Measurements from ENCODE around the gene PNPLA8. TPM values are rescaled to one million over a fixed set of nuclear protein-coding genes. Genes with fewer than 3 reads are reported as not detected.

The PNPLA8 gene
- total RNA-seq, 1 donor from 2014 or later, result 33.4 TPM

DNA sequence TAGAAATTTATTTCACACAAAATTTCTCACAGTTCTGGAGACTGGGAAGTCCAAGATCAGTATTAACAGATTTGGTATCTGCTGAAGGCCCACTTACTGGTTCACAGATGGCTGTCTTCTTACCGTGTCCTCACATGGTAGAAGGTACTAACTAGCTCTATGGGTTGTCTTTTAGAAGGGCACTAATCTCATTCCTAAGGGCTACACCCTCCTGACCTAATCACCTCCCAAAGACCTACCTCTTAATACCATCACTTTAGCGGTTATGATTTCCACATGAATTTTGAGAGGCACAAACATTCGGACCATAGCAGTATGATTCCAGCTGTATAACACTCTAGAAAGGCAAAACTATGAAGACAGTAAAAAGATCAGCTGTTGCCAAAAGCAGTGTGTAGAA lies 8.0 kb downstream of the PNPLA8 start:
- H3K27me3 ChIP-seq, result no peaks in the 10 kb centered on the region
- H3K4me3 Mint-ChIP-seq, result no peak overlapping the region
- H3K4me2 ChIP-seq, result no peak overlapping the region
- no peak overlapping the region for H2AFZ ChIP-seq (replicated peaks)
- H3F3A ChIP-seq (ENCODE audit: low read depth), result no peaks in the 10 kb centered on the region
- no peak overlapping the region for H3K9ac ChIP-seq
- peaks cover 70% of the 10 kb centered on the region for H3K79me2 ChIP-seq (ENCODE audit: low read depth)
- no peak overlapping the region for H3K4me3 ChIP-seq
- DNase-seq (ENCODE audit: low spot score), result no peak
- no peaks in the 10 kb centered on the region for H3K9me3 Mint-ChIP-seq
- peaks cover 4% of the 10 kb centered on the region for H3K36me3 ChIP-seq
- peaks cover 4% of the 10 kb centered on the region for H3K4me1 Mint-ChIP-seq
- no peak overlapping the region for H3K27ac Mint-ChIP-seq
- no peaks in the 10 kb centered on the region for H3K27me3 Mint-ChIP-seq (ENCODE audit: insufficient read depth, low read depth)
- H3K9me3 ChIP-seq (ENCODE audit: low read depth), result no peaks in the 10 kb centered on the region
- peaks cover 14% of the 10 kb centered on the region for H3K4me1 ChIP-seq
- peaks cover 18% of the 10 kb centered on the region for H3K36me3 Mint-ChIP-seq
- no peak overlapping the region for H3K27ac ChIP-seq
- TF ChIP-seq EZH2 (IDR thresholded peaks at IDR 0.05) (no peak), EZH2phosphoT487 (IDR thresholded peaks at IDR 0.05) (no peak)
- TF ChIP-seq, protein P1, sequence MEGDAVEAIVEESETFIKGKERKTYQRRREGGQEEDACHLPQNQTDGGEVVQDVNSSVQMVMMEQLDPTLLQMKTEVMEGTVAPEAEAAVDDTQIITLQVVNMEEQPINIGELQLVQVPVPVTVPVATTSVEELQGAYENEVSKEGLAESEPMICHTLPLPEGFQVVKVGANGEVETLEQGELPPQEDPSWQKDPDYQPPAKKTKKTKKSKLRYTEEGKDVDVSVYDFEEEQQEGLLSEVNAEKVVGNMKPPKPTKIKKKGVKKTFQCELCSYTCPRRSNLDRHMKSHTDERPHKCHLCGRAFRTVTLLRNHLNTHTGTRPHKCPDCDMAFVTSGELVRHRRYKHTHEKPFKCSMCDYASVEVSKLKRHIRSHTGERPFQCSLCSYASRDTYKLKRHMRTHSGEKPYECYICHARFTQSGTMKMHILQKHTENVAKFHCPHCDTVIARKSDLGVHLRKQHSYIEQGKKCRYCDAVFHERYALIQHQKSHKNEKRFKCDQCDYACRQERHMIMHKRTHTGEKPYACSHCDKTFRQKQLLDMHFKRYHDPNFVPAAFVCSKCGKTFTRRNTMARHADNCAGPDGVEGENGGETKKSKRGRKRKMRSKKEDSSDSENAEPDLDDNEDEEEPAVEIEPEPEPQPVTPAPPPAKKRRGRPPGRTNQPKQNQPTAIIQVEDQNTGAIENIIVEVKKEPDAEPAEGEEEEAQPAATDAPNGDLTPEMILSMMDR (IDR thresholded peaks at IDR 0.05), result no peak
- H4K20me1 ChIP-seq (ENCODE audit: low read depth), result peaks cover 9% of the 10 kb centered on the region

DNA sequence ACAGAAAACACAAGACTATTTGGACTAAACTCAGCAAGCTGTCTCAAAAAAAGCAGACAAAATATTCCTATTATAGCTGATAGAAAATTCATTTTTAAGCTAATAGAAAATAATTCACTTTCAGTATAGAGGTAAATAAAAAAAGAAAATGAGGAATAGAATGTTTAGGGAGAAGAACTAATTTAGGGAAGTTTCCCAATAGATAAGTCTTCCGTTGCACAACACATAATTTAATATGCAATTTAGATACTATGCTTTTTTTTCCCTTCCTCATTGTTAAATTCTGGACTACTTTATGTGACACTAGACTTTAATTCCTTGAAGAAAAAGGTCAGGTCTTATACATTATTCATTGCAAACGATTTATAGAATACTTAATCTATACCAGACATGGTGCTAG lies 10.3 kb downstream of the PNPLA8 start:
- Histone ChIP-seq H2AFZ (replicated peaks) (no peak overlapping the region), H3K4me1 (peaks cover 8% of the 10 kb centered on the region), H3K27me3 (no peaks in the 10 kb centered on the region), H3K9me3 (ENCODE audit: low read depth) (no peaks in the 10 kb centered on the region), H3F3A (ENCODE audit: low read depth) (no peaks in the 10 kb centered on the region), H3K9ac (no peak overlapping the region), H3K27ac (no peak overlapping the region), H3K79me2 (ENCODE audit: low read depth) (peaks cover 47% of the 10 kb centered on the region), H4K20me1 (ENCODE audit: low read depth) (peaks cover 4% of the 10 kb centered on the region), H3K4me2 (no peak overlapping the region), H3K36me3 (peaks cover 6% of the 10 kb centered on the region), H3K4me3 (no peak overlapping the region)
- H3K4me1 Mint-ChIP-seq, result no peaks in the 10 kb centered on the region
- H3K4me3 Mint-ChIP-seq, result no peak overlapping the region
- peaks cover 30% of the 10 kb centered on the region for H3K36me3 Mint-ChIP-seq
- peaks cover 2% of the 10 kb centered on the region for H3K9me3 Mint-ChIP-seq
- no peak for DNase-seq (ENCODE audit: low spot score)
- TF ChIP-seq, protein P1 (IDR thresholded peaks at IDR 0.05), result no peak
- no peak for TF ChIP-seq EZH2 (IDR thresholded peaks at IDR 0.05)
- TF ChIP-seq EZH2phosphoT487 (IDR thresholded peaks at IDR 0.05), result no peak
- H3K27me3 Mint-ChIP-seq (ENCODE audit: insufficient read depth, low read depth), result no peaks in the 10 kb centered on the region
- H3K27ac Mint-ChIP-seq, result no peak overlapping the region

DNA sequence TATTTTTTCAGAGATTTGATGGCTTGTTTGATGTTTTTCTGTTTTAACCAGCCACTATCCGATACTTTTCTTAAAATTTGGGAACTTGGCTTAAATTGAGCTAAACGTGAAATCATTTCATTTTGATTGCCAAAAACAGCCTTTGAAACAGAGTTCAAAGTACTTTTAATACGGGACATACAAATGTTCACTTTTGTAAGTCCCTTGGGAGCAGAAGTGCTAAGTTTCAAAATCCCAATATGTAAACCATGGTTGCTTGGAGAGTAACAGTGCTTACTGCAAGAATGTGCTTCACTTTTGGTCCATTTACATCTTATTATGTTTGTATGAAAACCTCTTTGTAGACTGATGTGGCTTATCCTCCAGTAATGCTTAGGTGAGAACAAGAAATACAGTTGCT lies 10.9 kb downstream of the PNPLA8 start:
- peaks cover 6% of the 10 kb centered on the region for H3K36me3 ChIP-seq
- TF ChIP-seq, protein P1 (IDR thresholded peaks at IDR 0.05), result no peak
- TF ChIP-seq EZH2 (IDR thresholded peaks at IDR 0.05) (no peak), EZH2phosphoT487 (IDR thresholded peaks at IDR 0.05) (no peak)
- no peaks in the 10 kb centered on the region for H3K9me3 ChIP-seq (ENCODE audit: low read depth)
- Mint-ChIP-seq H3K9me3 (peaks cover 2% of the 10 kb centered on the region), H3K27ac (no peak overlapping the region), H3K4me3 (no peak overlapping the region), H3K36me3 (peaks cover 36% of the 10 kb centered on the region), H3K4me1 (no peaks in the 10 kb centered on the region), H3K27me3 (ENCODE audit: insufficient read depth, low read depth) (no peaks in the 10 kb centered on the region)
- no peaks in the 10 kb centered on the region for H3K27me3 ChIP-seq
- no peaks in the 10 kb centered on the region for H3F3A ChIP-seq (ENCODE audit: low read depth)
- H3K9ac ChIP-seq, result no peak overlapping the region
- H3K4me1 ChIP-seq, result peaks cover 4% of the 10 kb centered on the region
- no peak for DNase-seq (ENCODE audit: low spot score)
- H3K4me3 ChIP-seq, result no peak overlapping the region
- no peak overlapping the region for H3K27ac ChIP-seq
- H4K20me1 ChIP-seq (ENCODE audit: low read depth), result peaks cover 1% of the 10 kb centered on the region
- no peak overlapping the region for H2AFZ ChIP-seq (replicated peaks)
- H3K79me2 ChIP-seq (ENCODE audit: low read depth), result peaks cover 41% of the 10 kb centered on the region
- H3K4me2 ChIP-seq, result no peak overlapping the region

All from neural progenitor cell (in vitro differentiated cells).